PC-9 (cell line): Measurements from ENCODE around the gene MVB12B.

Experiments
- CTCF ChIP-seq: fragments of 200-600 bp; sonication (generic); conservative IDR thresholded peaks from 2 replicates; pipeline ENCODE4 v1.6.1; 2017; ENCODE audit warnings: mixed run types, antibody characterized with exemption, mild to moderate bottlenecking, moderate library complexity
- EZH2 ChIP-seq: fragments of 200-600 bp; sonication (generic); IDR thresholded peaks from 2 replicates; pipeline ENCODE4 v1.8.0; 2017; ENCODE audit warnings: antibody characterized with exemption, low read depth

GRCh38 chr9:126523611-126524111, 197.0 kb downstream of the MVB12B start:
- TF ChIP-seq CTCF (no peak), EZH2 (no peak)
